ENCODE results near the gene CTSH.

Gene CTSH

DNA sequence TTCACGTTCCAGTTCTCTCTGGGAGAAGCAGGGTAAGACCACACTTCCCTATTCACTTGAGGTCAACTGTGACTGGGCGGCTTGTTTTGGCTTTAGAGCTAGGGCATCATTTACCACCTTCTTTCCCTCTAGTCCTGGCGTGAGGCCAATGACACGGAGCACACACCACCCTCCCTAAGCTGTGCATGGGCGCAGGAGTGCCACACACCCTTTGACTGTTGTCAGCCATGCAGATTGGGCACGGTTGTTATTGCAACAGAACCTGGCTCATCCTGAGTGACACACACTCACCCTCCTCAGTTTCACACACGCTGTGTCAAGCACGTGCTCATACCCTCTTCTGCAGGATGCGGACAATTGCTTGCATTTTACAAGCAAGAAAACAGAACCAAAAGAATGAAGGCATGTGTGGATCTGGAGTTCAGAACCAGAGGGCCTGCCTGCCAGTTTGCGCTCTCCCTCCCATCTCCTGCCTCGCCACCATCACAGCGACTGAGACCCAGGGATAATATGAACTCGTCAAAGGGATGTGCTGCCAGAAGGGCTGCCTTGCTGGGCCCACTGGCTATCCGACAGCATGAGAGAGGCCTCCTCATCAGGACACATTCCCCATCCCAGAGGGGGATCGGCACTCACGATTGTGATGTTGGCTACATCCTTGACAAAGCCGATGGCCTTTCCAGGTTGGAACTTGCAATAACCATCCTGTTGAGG is 17.6 kb downstream of the CTSH start:
- POLR2A ChIA-PET: no interaction called here
- DNase-seq (ENCODE audit: low read depth, low spot score): no peak

GRCh38 chr15:78925956-78926743 is 18.7 kb downstream of the CTSH start:
- DNase-seq (ENCODE audit: low read depth, low spot score): no peak
- CTCF ChIA-PET: interaction anchor here (1.3 to 2.9 kb wide), 3 partner anchors 11 to 258 kb away, joined by 4 to 10 read pairs (median 9); no protein-coding TSS in a partner anchor
- no peak overlapping the region for H3K4me3 ChIP-seq (ENCODE audit: low read depth, low read length)
- POLR2A ChIA-PET: interaction anchor here (0.8 kb wide), 1 partner anchor 10 kb away, joined by 3 read pairs; no protein-coding TSS in a partner anchor
- TF ChIP-seq, protein P1, sequence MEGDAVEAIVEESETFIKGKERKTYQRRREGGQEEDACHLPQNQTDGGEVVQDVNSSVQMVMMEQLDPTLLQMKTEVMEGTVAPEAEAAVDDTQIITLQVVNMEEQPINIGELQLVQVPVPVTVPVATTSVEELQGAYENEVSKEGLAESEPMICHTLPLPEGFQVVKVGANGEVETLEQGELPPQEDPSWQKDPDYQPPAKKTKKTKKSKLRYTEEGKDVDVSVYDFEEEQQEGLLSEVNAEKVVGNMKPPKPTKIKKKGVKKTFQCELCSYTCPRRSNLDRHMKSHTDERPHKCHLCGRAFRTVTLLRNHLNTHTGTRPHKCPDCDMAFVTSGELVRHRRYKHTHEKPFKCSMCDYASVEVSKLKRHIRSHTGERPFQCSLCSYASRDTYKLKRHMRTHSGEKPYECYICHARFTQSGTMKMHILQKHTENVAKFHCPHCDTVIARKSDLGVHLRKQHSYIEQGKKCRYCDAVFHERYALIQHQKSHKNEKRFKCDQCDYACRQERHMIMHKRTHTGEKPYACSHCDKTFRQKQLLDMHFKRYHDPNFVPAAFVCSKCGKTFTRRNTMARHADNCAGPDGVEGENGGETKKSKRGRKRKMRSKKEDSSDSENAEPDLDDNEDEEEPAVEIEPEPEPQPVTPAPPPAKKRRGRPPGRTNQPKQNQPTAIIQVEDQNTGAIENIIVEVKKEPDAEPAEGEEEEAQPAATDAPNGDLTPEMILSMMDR (IDR thresholded peaks at IDR 0.05; ENCODE audit: insufficient read depth, low read length, missing control alignments): no peak

More for the DNA sequence above, 17.6 kb downstream of the CTSH start:
- no peak overlapping the region for H3K4me3 ChIP-seq (ENCODE audit: low read depth, low read length)
- CTCF ChIA-PET: interaction anchor here (2.9 kb wide), 1 partner anchor 12 kb away, joined by 10 read pairs; no protein-coding TSS in a partner anchor
- TF ChIP-seq, protein P1 (IDR thresholded peaks at IDR 0.05; ENCODE audit: insufficient read depth, low read length, missing control alignments): no peak

DNA sequence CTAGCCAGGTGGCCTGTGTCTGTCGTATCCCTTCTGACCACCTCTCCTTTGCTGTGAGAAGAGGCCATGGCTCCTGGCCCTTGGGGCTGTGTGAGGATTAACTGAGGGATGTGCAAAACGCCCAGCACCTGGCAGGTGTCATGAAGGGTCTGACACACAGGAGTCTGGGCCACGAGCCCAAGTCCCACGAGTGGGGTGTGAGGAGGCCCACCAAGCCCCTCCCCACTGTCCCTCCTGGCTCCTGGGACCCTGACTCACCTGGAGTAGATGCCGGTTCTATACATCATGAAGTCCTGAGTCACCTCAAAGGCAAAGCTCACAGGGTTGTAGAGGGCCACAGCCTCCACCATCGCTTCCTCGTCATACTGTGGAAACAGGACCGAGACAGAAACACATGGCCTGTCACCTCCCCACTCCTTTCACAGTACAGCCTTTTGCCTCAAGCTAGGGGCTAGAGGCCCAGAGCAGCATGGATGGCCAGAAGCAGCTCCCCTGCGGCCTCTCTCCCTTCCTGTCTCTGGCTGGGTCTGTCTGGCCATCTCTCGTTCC is 19.7 kb downstream of the CTSH start:
- no peak for DNase-seq (ENCODE audit: low read depth, low spot score)
- ChIA-PET CTCF (interaction anchor here (1.3 to 6.6 kb wide), 5 partner anchors 10 to 259 kb away, joined by 4 to 51 read pairs (median 9); no protein-coding TSS in a partner anchor), POLR2A (interaction anchor here (0.8 kb wide), 2 partner anchors 9 to 16 kb away, joined by 3 read pairs; no protein-coding TSS in a partner anchor)
- no peak overlapping the region for H3K4me3 ChIP-seq (ENCODE audit: low read depth, low read length)
- TF ChIP-seq, protein P1 (IDR thresholded peaks at IDR 0.05; ENCODE audit: insufficient read depth, low read length, missing control alignments): no peak

DNA sequence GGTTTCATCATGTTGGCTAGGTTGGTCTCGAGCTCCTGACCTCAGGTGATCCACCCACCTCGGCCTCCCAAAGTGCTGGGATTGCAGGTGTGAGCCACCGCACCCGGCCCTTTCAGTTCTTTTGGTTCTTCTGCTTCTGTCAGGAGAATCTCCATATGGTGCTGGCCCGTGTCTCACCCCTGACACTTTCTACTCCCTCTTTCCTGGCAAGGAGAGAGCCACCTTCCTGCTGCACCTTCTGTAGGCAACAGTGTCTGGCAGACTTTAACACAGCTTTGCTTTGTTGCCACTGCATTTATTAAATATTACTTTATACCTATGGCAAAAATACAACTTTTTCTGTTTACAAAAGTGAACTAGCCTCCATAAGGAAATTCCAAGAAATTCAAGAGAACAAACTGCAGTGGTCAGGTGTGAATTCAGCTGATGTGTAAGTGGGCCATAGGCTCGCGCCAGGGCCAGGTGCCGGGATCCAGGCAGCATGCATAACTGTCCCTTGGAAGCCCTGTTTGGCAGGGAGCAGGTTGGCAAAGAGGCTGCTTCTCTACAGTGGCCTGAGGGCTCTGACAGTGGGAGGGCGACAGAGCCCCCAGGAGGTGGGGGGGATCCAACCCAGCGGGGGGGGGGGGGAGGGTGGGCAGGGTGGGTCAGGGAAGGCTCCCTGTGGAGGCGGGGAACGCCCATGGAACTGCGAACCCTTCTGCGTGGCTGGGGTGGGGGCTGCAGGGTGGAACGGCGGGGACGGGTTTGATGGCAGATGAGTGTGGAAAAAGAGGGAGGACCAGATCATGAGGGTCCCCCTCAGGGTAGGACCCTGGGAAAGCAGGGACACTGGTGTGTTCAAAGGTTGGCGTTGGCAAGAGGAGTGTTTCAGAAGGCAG is 21.1 kb downstream of the CTSH start:
- ChIA-PET POLR2A (no interaction called here), CTCF (interaction anchor here (0.6 to 6.6 kb wide), 6 partner anchors 8 to 261 kb away, joined by 3 to 51 read pairs (median 6); no protein-coding TSS in a partner anchor)
- no peak for DNase-seq (ENCODE audit: low read depth, low spot score)
- no peak overlapping the region for H3K4me3 ChIP-seq (ENCODE audit: low read depth, low read length)
- TF ChIP-seq, protein P1 (IDR thresholded peaks at IDR 0.05; ENCODE audit: insufficient read depth, low read length, missing control alignments): no peak

DNA sequence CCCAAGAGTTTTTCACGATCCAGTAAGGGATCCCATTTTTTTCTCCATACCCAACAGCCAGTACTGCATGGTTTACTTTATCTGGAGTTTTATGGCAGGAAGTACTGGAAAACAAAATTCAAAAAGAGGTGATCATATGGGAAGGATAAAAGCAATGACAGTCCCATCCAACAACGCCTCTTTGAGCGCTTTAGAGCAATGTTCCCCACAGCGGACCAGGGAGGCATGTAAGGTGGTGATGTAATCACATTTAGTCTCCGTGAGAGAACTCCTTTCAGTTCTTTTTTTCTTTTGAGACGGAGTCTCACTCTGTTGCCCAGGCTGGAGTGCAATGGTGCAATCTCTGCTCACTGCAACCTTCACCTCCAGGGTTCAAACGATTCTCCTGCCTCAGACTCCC is 21.8 kb downstream of the CTSH start:
- ChIA-PET CTCF (interaction anchor here (1.2 to 6.6 kb wide), 2 partner anchors 9 to 13 kb away, joined by 3 to 51 read pairs; no protein-coding TSS in a partner anchor), POLR2A (no interaction called here)
- TF ChIP-seq, protein P1 (IDR thresholded peaks at IDR 0.05; ENCODE audit: insufficient read depth, low read length, missing control alignments): no peak
- DNase-seq (ENCODE audit: low read depth, low spot score): no peak
- H3K4me3 ChIP-seq (ENCODE audit: low read depth, low read length): no peak overlapping the region

Measured in AG04449 (cell line).